ENCODE data around the gene SLC41A3.

GRCh38 chr3:126112531-126113237 is 28.8 kb upstream of the SLC41A3 start:
- TF ChIP-seq, protein P1, sequence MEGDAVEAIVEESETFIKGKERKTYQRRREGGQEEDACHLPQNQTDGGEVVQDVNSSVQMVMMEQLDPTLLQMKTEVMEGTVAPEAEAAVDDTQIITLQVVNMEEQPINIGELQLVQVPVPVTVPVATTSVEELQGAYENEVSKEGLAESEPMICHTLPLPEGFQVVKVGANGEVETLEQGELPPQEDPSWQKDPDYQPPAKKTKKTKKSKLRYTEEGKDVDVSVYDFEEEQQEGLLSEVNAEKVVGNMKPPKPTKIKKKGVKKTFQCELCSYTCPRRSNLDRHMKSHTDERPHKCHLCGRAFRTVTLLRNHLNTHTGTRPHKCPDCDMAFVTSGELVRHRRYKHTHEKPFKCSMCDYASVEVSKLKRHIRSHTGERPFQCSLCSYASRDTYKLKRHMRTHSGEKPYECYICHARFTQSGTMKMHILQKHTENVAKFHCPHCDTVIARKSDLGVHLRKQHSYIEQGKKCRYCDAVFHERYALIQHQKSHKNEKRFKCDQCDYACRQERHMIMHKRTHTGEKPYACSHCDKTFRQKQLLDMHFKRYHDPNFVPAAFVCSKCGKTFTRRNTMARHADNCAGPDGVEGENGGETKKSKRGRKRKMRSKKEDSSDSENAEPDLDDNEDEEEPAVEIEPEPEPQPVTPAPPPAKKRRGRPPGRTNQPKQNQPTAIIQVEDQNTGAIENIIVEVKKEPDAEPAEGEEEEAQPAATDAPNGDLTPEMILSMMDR (conservative IDR thresholded peaks at IDR 0.05), result no peak
- no peak for TF ChIP-seq ZFX (IDR thresholded peaks at IDR 0.05)

Measured in C4-2B (cell line).